ENCODE results near the gene ANTXR1. TPM values are rescaled to one million over a fixed set of nuclear protein-coding genes. Genes with fewer than 3 reads are reported as not detected.

ANTXR1 gene
- total RNA-seq, 4 donors from 2014 or later = 52.8 to 116 (median 98.9) TPM

DNA sequence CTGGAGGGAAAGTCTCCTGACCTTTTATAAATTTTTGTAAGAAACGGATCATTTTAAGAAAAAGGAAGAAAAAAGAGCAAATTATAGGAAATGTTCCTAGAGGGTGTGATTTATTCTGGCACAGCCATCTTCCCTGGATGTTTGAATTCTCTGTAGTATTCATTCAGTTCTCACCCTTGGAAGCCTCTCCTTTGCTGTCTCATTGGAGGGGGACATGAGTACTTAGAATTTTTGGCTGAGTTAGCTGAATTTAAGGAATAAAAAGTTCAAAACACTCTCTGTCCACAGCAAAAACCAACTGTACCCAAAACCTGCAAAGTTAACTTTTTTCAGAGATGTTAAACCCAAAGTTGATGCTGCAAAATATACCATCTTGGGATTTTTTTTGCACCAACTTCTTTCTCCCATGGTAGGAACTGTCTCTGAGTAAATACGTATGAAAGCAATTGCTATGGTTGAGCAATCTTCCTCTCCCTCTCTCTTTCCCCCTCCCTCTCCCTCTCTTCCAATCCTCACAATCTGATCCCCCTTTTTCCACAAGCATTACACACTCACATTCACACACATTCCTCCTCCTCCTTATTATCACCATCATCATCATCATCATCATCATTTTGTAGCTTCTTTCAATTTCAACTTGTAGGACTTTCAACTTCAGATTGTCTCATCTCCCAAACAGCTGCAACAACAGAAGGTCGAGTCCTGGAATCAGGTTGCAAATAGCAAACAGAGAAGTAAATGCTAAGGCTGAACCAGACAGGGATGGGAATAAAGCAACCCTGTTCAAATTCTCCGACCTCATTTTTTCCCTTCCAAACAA, 190.4 kb downstream of the ANTXR1 start:
- Histone ChIP-seq H3K9me3 (no peaks in the 10 kb centered on the region), H3K27me3 (no peaks in the 10 kb centered on the region), H3K4me3 (no peak overlapping the region), H3K4me1 (peaks cover 0 to 48% (median 6%) of the 10 kb centered on the region in 3 donors), H3K36me3 (peaks cover 0 to 21% of the 10 kb centered on the region in 2 donors), H3K27ac (peak overlapping the region in 3 of 4 donors; percentile 32 to 64 (median 46))
- TF ChIP-seq, protein P1, sequence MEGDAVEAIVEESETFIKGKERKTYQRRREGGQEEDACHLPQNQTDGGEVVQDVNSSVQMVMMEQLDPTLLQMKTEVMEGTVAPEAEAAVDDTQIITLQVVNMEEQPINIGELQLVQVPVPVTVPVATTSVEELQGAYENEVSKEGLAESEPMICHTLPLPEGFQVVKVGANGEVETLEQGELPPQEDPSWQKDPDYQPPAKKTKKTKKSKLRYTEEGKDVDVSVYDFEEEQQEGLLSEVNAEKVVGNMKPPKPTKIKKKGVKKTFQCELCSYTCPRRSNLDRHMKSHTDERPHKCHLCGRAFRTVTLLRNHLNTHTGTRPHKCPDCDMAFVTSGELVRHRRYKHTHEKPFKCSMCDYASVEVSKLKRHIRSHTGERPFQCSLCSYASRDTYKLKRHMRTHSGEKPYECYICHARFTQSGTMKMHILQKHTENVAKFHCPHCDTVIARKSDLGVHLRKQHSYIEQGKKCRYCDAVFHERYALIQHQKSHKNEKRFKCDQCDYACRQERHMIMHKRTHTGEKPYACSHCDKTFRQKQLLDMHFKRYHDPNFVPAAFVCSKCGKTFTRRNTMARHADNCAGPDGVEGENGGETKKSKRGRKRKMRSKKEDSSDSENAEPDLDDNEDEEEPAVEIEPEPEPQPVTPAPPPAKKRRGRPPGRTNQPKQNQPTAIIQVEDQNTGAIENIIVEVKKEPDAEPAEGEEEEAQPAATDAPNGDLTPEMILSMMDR (IDR thresholded peaks at IDR 0.05) = no peak
- WGBS, 2 donors (ENCODE audit: low coverage in 1 of 2) = 61 to 76% methylated on average over 3 of the region's 4 CpGs
- ATAC-seq = peak; percentile 53

DNA sequence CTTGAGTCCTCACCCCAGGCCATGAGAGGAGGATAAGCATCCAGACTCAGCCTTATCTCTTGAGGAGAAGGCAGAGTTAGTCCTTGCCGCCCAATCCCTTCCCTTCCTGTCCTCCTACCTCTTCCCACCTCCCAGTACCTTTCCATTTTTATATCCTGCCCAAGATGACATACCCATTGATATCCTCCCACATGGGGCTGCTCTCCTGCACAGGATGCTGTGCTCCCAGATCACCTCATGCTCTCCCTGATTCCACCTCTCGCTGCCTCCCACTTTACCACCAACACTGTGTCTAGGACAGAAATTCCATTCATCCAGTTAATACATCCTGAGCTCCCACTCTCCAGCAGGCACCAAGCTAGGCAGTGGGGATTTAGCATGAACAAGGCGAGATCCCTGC, 191.7 kb downstream of the ANTXR1 start:
- Histone ChIP-seq H3K4me1 (peaks cover 0 to 45% (median 6%) of the 10 kb centered on the region in 3 donors), H3K9me3 (no peaks in the 10 kb centered on the region), H3K27me3 (no peaks in the 10 kb centered on the region), H3K4me3 (no peak overlapping the region), H3K36me3 (peaks cover 0 to 21% of the 10 kb centered on the region in 2 donors), H3K27ac (peak overlapping the region in 3 of 4 donors; percentile 32 to 64 (median 46))
- no peak for ATAC-seq
- TF ChIP-seq POLR2AphosphoS5 (IDR thresholded peaks at IDR 0.05) (no peak), EP300 (IDR thresholded peaks at IDR 0.05) (no peak)
- WGBS, 2 donors (ENCODE audit: low coverage in 1 of 2) = 93% methylated on average over 2 of the region's 3 CpGs; no CpG with 5 or more reads in 1 of the 2 donors

DNA sequence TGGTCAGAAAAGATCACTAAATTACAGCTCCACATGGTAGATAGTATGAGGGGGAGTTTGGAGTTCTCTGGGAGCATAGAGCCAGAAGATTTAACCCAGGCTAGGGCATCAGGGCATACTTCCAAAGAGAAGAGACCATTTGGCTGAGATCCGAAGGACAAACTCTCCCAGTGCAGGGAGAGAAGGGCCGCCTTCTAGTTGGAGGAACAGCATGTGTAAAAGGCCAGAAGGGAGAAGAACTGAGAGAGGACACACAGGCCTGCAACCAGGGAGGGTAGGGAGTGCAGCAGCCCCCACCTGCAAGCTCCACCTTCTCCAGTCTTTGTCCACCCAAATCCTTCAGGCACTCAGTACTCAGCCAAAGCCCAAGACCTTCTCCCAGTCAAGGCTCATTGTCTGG, 192.1 kb downstream of the ANTXR1 start:
- ATAC-seq = no peak
- peak overlapping the region in 2 of 4 donors; percentile 0 to 20 for H3K27ac ChIP-seq
- 80% methylated on average over 1 of the region's 2 CpGs; no CpG with 5 or more reads in 1 of the 2 donors for WGBS, 2 donors (ENCODE audit: low coverage in 1 of 2)
- no peak overlapping the region for H3K4me3 ChIP-seq
- H3K4me1 ChIP-seq = peaks cover 0 to 41% (median 6%) of the 10 kb centered on the region in 3 donors
- no peaks in the 10 kb centered on the region for H3K27me3 ChIP-seq
- peaks cover 0 to 20% of the 10 kb centered on the region in 2 donors for H3K36me3 ChIP-seq
- no peaks in the 10 kb centered on the region for H3K9me3 ChIP-seq
- TF ChIP-seq, protein P1 (IDR thresholded peaks at IDR 0.05) = no peak
- TF ChIP-seq EP300 (IDR thresholded peaks at IDR 0.05) (no peak), POLR2AphosphoS5 (IDR thresholded peaks at IDR 0.05) (no peak), POLR2A (IDR thresholded peaks at IDR 0.05) (no peak)

DNA sequence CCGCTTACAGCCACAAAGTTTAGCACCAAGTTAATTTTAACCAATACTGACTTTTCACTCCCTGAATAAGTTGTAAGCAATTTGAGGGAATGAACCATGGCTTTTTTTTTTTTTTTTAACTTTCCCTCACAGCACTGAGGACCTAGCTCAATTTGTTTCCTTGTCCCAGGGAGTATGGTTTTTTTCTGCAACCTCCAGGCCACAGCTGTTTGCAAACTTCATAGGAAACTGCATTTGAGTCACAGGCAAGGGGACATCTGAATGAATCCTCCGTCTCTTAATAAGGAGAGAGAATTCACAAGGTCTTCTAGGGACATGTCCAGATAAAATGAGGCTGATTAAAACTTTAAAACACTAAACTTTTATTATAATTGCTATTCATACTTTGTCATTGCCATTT, 192.5 kb downstream of the ANTXR1 start:
- TF ChIP-seq POLR2A (IDR thresholded peaks at IDR 0.05) (no peak), POLR2AphosphoS5 (IDR thresholded peaks at IDR 0.05) (no peak), EP300 (IDR thresholded peaks at IDR 0.05) (no peak)
- TF ChIP-seq, protein P1 (IDR thresholded peaks at IDR 0.05) = no peak
- 61 to 77% methylated on average over 2 of the region's 2 CpGs for WGBS, 2 donors (ENCODE audit: low coverage in 1 of 2)
- H3K9me3 ChIP-seq = no peaks in the 10 kb centered on the region
- peak overlapping the region in 1 of 4 donors; percentile 0 for H3K27ac ChIP-seq
- H3K4me1 ChIP-seq = peaks cover 0 to 37% (median 6%) of the 10 kb centered on the region in 3 donors
- peaks cover 0 to 16% of the 10 kb centered on the region in 2 donors for H3K36me3 ChIP-seq
- no peak overlapping the region for H3K4me3 ChIP-seq
- no peak for ATAC-seq
- H3K27me3 ChIP-seq = no peaks in the 10 kb centered on the region

DNA sequence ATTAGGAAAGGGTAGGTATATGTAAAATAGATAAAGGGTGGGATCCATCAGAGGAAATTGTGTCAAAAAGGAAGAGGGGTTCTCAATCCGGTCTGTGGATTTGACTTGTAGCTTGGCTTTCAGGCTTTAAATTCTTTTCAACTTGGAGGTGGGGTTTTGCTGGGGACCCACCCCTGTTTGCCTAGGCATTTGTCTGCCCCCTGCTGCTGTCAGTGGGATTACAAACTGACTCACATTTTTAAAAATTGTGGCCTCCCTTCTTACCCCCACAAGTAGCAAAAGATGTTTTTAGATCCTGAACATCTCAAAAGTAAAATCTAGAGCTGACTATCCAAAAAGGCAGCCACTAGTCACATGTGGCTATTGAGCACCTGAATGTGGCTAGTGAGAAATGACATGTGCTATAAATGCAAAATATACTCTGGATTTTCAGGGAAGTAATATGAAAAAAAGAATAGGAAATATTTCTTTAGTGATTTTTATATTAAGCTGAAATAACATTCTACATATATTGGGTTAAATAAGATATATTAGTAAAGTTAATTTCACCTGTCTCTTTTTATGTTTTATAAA, 195.1 kb downstream of the ANTXR1 start:
- ATAC-seq = no peak
- 50 to 60% methylated on average over 1 of the region's 1 CpG for WGBS, 2 donors (ENCODE audit: low coverage in 1 of 2)
- Histone ChIP-seq H3K4me3 (no peak overlapping the region), H3K9me3 (no peaks in the 10 kb centered on the region), H3K27me3 (no peaks in the 10 kb centered on the region), H3K36me3 (peaks cover 0 to 23% of the 10 kb centered on the region in 2 donors), H3K27ac (no peak overlapping the region), H3K4me1 (peaks cover 0 to 27% (median 6%) of the 10 kb centered on the region in 3 donors)
- TF ChIP-seq, protein P1 (IDR thresholded peaks at IDR 0.05) = peak in 2 of 4 experiments; percentile 14 to 32
- TF ChIP-seq POLR2AphosphoS5 (IDR thresholded peaks at IDR 0.05) (no peak), POLR2A (IDR thresholded peaks at IDR 0.05) (no peak), EP300 (IDR thresholded peaks at IDR 0.05) (no peak)

Measured in gastroesophageal sphincter (tissue), 4 donors.